ENCODE measurements around the gene STARD3.

DNA sequence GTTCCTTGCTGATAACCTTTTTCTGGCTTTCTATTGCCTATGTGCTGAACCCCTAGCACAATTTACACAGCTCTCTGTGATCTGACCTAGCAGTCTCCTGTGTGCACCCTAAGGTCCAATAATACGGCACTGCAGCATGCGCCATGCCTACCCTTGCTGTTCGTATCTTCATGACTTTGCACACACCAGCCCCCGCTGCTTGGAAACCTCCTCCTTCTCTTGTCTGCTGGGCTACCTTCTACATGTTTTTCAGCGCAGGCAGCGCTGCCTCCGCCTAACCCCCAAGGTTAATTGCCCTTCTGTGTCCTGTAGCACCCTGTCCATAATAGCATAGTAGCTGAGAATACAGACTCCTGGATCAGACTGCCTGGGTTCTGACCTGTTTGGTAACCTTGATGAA, 1.4 kb downstream of the STARD3 start:
- TF ChIP-seq POLR2AphosphoS5 (IDR thresholded peaks at IDR 0.05): no peak
- no peak for TF ChIP-seq POLR2A (IDR thresholded peaks at IDR 0.05)
- TF ChIP-seq, protein P1, sequence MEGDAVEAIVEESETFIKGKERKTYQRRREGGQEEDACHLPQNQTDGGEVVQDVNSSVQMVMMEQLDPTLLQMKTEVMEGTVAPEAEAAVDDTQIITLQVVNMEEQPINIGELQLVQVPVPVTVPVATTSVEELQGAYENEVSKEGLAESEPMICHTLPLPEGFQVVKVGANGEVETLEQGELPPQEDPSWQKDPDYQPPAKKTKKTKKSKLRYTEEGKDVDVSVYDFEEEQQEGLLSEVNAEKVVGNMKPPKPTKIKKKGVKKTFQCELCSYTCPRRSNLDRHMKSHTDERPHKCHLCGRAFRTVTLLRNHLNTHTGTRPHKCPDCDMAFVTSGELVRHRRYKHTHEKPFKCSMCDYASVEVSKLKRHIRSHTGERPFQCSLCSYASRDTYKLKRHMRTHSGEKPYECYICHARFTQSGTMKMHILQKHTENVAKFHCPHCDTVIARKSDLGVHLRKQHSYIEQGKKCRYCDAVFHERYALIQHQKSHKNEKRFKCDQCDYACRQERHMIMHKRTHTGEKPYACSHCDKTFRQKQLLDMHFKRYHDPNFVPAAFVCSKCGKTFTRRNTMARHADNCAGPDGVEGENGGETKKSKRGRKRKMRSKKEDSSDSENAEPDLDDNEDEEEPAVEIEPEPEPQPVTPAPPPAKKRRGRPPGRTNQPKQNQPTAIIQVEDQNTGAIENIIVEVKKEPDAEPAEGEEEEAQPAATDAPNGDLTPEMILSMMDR (IDR thresholded peaks at IDR 0.05 in 8 of 11, conservative IDR thresholded peaks at IDR 0.05 in 3 of 11): no peak

Data from spleen (tissue), 7 donors.